HEK293 (cell line): Measurements from ENCODE around the gene INTS7.

Source experiments
- CTCF ChIA-PET: fragments of 350-600 bp; formaldehyde crosslinking; extraction: SDS; loops from one replicate; lab custom pipeline; 2021; ENCODE audit warnings: antibody characterized with exemption; lab: Yijun Ruan, JAX
- POLR2A ChIA-PET: fragments of 300-600 bp; formaldehyde crosslinking; extraction: SDS; loops from one replicate; lab custom pipeline; 2020; ENCODE audit warnings: antibody characterized with exemption, inconsistent platforms; lab: Yijun Ruan, JAX
- H3K27ac ChIP-seq: fragments of 200-500 bp; sonication (Bioruptor generic); 2 replicates; pipeline ENCODE4 v1.5.1; 2014; ENCODE audit warnings: low read depth, low read length, control low read depth, inconsistent platforms; ENCODE audit errors: extremely low read depth
- H3K36me3 ChIP-seq, 2 experiments: fragments of 200-500 bp in 1 of 2; sonication (Bioruptor generic) in 1 of 2; 1 replicate in 1 of 2; 2 replicates in 1 of 2; pipeline ENCODE4 v1.5.1; 2014 to 2017; ENCODE audit warnings: inconsistent platforms in 2 of 2, low read length in 2 of 2; ENCODE audit not compliant: control insufficient read depth in 2 of 2, insufficient read depth in 1 of 2
- H3K4me1 ChIP-seq: fragments of 200-500 bp; sonication (Bioruptor generic); 2 replicates; pipeline ENCODE4 v1.5.1; 2014; ENCODE audit warnings: mild to moderate bottlenecking, low read length, inconsistent platforms; ENCODE audit not compliant: control insufficient read depth, insufficient read depth
- H3K4me3 ChIP-seq: 2 replicates; pipeline ENCODE4 v1.5.1; 2011; ENCODE audit warnings: low read depth, mild to moderate bottlenecking, control low read depth, low read length, moderate library complexity
- H3K9me3 ChIP-seq: fragments of 200-500 bp; sonication (Bioruptor generic); 2 replicates; pipeline ENCODE4 v1.5.1; 2014; ENCODE audit warnings: low read depth, low read length, inconsistent platforms; ENCODE audit not compliant: control insufficient read depth, insufficient read depth
- EGR2 ChIP-seq: fragments of 450-650 bp; formaldehyde crosslinking; IDR thresholded peaks from 2 replicates; pipeline ENCODE4 v1.5.1; 2016; ENCODE audit warnings: low read depth, missing biosample characterization, missing genetic modification characterization
- GLI4 ChIP-seq: fragments of 450-650 bp; formaldehyde crosslinking; IDR thresholded peaks from 2 replicates; pipeline ENCODE4 v1.5.1; 2016; ENCODE audit warnings: missing biosample characterization, missing genetic modification characterization
- SCRT1 ChIP-seq: fragments of 450-650 bp; formaldehyde crosslinking; IDR thresholded peaks from 2 replicates; pipeline ENCODE4 v1.5.1; 2016; ENCODE audit warnings: missing biosample characterization, missing genetic modification characterization, borderline replicate concordance
- SCRT2 ChIP-seq: fragments of 450-650 bp; formaldehyde crosslinking; IDR thresholded peaks from 2 replicates; pipeline ENCODE4 v1.5.1; 2016; ENCODE audit warnings: missing biosample characterization, missing genetic modification characterization
- YY2 ChIP-seq: fragments of 450-650 bp; formaldehyde crosslinking; IDR thresholded peaks from 2 replicates; pipeline ENCODE4 v1.5.1; 2016; ENCODE audit warnings: missing biosample characterization, missing genetic modification characterization
- ZBTB20 ChIP-seq: fragments of 450-650 bp; formaldehyde crosslinking; IDR thresholded peaks from 2 replicates; pipeline ENCODE4 v1.5.1; 2016; ENCODE audit warnings: missing biosample characterization, missing genetic modification characterization
- ZNF146 ChIP-seq: fragments of 450-650 bp; formaldehyde crosslinking; IDR thresholded peaks from 2 replicates; pipeline ENCODE4 v1.5.1; 2016; ENCODE audit warnings: missing biosample characterization, missing genetic modification characterization
- ZNF157 ChIP-seq: fragments of 450-650 bp; formaldehyde crosslinking; IDR thresholded peaks from 2 replicates; pipeline ENCODE4 v1.5.1; 2016; ENCODE audit warnings: missing biosample characterization, missing genetic modification characterization
- ZNF341 ChIP-seq: fragments of 450-650 bp; formaldehyde crosslinking; IDR thresholded peaks from 2 replicates; pipeline ENCODE4; 2016; ENCODE audit warnings: low read depth, missing biosample characterization, missing genetic modification characterization
- ZNF423 ChIP-seq: fragments of 450-650 bp; formaldehyde crosslinking; IDR thresholded peaks from 2 replicates; pipeline ENCODE4 v1.5.1; 2016; ENCODE audit warnings: missing biosample characterization, missing genetic modification characterization
- ZNF433 ChIP-seq: fragments of 450-650 bp; formaldehyde crosslinking; IDR thresholded peaks from 2 replicates; pipeline ENCODE4 v1.5.1; 2016; ENCODE audit warnings: missing biosample characterization, missing genetic modification characterization, low read depth
- ZNF473 ChIP-seq: fragments of 450-650 bp; formaldehyde crosslinking; IDR thresholded peaks from 2 replicates; pipeline ENCODE4 v1.5.1; 2017; ENCODE audit warnings: missing biosample characterization, missing genetic modification characterization
- ZNF48 ChIP-seq: fragments of 450-650 bp; formaldehyde crosslinking; IDR thresholded peaks from 2 replicates; pipeline ENCODE4 v1.5.1; 2016; ENCODE audit warnings: missing biosample characterization, missing genetic modification characterization
- ZNF544 ChIP-seq: fragments of 450-650 bp; formaldehyde crosslinking; IDR thresholded peaks from 2 replicates; pipeline ENCODE4 v1.5.0; 2017; ENCODE audit warnings: missing biosample characterization, missing genetic modification characterization
- ZNF548 ChIP-seq: fragments of 450-650 bp; formaldehyde crosslinking; IDR thresholded peaks from 2 replicates; pipeline ENCODE4 v1.5.1; 2016; ENCODE audit warnings: missing biosample characterization, missing genetic modification characterization
- ZNF621 ChIP-seq: fragments of 450-650 bp; formaldehyde crosslinking; IDR thresholded peaks from 2 replicates; pipeline ENCODE4 v1.5.1; 2017; ENCODE audit warnings: missing biosample characterization, missing genetic modification characterization
- ZNF623 ChIP-seq: fragments of 450-650 bp; formaldehyde crosslinking; IDR thresholded peaks from 2 replicates; pipeline ENCODE4 v1.5.1; 2016; ENCODE audit warnings: missing biosample characterization, missing genetic modification characterization
- ZNF660 ChIP-seq: fragments of 450-650 bp; IDR thresholded peaks from 2 replicates; pipeline ENCODE4 v1.5.1; 2018; ENCODE audit warnings: missing biosample characterization, mild to moderate bottlenecking, missing genetic modification characterization
- ZNF792 ChIP-seq: fragments of 450-650 bp; formaldehyde crosslinking; IDR thresholded peaks from 2 replicates; pipeline ENCODE4 v1.5.1; 2016; ENCODE audit warnings: missing biosample characterization, missing genetic modification characterization
- ZNF837 ChIP-seq: fragments of 450-650 bp; formaldehyde crosslinking; IDR thresholded peaks from 2 replicates; pipeline ENCODE4 v1.5.1; 2016; ENCODE audit warnings: missing biosample characterization, missing genetic modification characterization
- ZSCAN16 ChIP-seq: fragments of 450-650 bp; formaldehyde crosslinking; IDR thresholded peaks from 2 replicates; pipeline ENCODE4 v1.5.1; 2016; ENCODE audit warnings: missing biosample characterization, missing genetic modification characterization
- ZSCAN30 ChIP-seq: fragments of 450-650 bp; IDR thresholded peaks from 2 replicates; pipeline ENCODE4 v1.5.1; 2018; ENCODE audit warnings: missing biosample characterization, mild to moderate bottlenecking, missing genetic modification characterization, moderate library complexity
- TF ChIP-seq, protein P1 (sequence below): fragments of 450-650 bp; IDR thresholded peaks from 2 replicates; pipeline ENCODE4 v1.5.1; 2018; ENCODE audit warnings: missing biosample characterization, missing genetic modification characterization
- TF ChIP-seq, protein P2 (sequence below): fragments of 450-650 bp; formaldehyde crosslinking; IDR thresholded peaks from 2 replicates; pipeline ENCODE4 v1.5.1; 2016; ENCODE audit warnings: missing biosample characterization, missing genetic modification characterization
- TF ChIP-seq, protein P3 (sequence below): fragments of 450-650 bp; formaldehyde crosslinking; IDR thresholded peaks from 2 replicates; pipeline ENCODE4 v1.5.1; 2016; ENCODE audit warnings: missing biosample characterization, missing genetic modification characterization
- TF ChIP-seq, protein P4 (sequence below): fragments of 450-650 bp; formaldehyde crosslinking; IDR thresholded peaks from 2 replicates; pipeline ENCODE4 v1.5.1; 2016; ENCODE audit warnings: missing biosample characterization, missing genetic modification characterization, borderline replicate concordance

The INTS7 gene

DNA sequence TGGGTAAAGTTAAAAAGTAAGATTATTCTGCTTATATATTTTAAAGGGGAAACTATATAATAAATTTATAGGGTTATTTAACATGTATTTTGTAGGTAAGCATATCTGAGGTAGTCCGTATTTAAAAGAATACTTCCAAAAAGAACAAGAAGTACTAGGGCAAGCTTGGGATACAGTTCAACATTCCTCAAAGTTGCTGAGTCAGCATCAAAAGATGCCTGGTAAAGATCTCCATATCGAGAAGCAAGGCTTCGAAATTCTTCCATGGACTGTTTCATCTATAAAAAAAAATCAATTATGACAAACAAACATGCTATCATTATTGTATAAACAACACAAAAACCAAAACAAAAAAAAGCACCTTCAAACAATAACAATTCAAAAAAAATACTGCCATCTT lies 67.7 kb downstream of the INTS7 start:
- H3K9me3 ChIP-seq = no peaks in the 10 kb centered on the region
- no peak for TF ChIP-seq ZNF621 (tag by site-specific recombination)
- no peak for TF ChIP-seq GLI4 (tag by site-specific recombination)
- TF ChIP-seq ZNF341 (tag by site-specific recombination) = no peak
- no peak for TF ChIP-seq ZSCAN30 (tag by site-specific recombination)
- TF ChIP-seq, all 188 proteins: peak for 0
- H3K27ac ChIP-seq = no peak overlapping the region
- POLR2A ChIA-PET = no interaction called here
- peaks cover 6 to 35% of the 10 kb centered on the region in 2 experiments; a peak in 2 of 3 replicates for H3K36me3 ChIP-seq
- H3K4me1 ChIP-seq = no peaks in the 10 kb centered on the region; the same call in 1 of the 2 replicates
- no peak overlapping the region for H3K4me3 ChIP-seq
- CTCF ChIA-PET = interaction anchor here (0.5 kb wide), 1 partner anchor 488 kb away, joined by 3 read pairs; no protein-coding TSS in a partner anchor

DNA sequence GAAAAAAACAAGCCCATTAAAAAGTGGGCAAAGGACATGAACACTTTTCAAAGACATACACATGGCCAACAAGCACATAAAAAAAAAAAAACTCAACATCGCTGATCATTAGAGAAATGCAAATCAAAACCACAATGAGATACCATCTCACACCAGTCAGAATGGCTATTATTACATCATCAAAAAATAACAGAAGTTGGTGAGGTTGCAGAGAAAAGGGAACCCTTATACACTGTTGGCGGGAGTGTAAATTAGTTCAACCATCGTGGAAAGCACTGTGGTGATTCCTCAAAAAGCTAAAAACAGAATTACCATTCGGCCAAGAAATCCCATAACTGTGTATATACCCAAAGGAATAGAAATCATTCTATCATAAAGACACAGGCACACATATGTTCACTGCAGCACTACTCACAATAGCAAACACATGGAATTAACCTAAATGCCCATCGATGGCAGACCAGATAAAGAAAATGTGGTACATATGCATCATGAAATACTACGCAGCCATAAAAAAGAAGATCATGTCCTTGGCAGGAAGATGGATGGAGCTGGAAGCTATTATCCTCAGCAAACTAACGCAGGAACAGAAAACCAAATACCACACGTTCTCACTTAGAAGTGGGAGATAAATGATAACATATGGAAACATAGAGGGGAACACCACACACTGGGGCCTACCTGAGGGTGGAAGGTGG lies 70.1 kb downstream of the INTS7 start:
- H3K4me1 ChIP-seq = no peaks in the 10 kb centered on the region; the same call in 1 of the 2 replicates
- no peak overlapping the region for H3K27ac ChIP-seq
- H3K9me3 ChIP-seq = no peaks in the 10 kb centered on the region
- TF ChIP-seq EGR2 (tag by site-specific recombination) = no peak
- peak; percentile 82 for TF ChIP-seq ZNF146
- no peak for TF ChIP-seq SCRT1 (tag by site-specific recombination)
- no peak for TF ChIP-seq ZNF423 (tag by site-specific recombination)
- CTCF ChIA-PET = no interaction called here
- peaks cover 6 to 34% of the 10 kb centered on the region in 2 experiments; a peak in 2 of 3 replicates for H3K36me3 ChIP-seq
- H3K4me3 ChIP-seq = no peak overlapping the region
- POLR2A ChIA-PET = no interaction called here

DNA sequence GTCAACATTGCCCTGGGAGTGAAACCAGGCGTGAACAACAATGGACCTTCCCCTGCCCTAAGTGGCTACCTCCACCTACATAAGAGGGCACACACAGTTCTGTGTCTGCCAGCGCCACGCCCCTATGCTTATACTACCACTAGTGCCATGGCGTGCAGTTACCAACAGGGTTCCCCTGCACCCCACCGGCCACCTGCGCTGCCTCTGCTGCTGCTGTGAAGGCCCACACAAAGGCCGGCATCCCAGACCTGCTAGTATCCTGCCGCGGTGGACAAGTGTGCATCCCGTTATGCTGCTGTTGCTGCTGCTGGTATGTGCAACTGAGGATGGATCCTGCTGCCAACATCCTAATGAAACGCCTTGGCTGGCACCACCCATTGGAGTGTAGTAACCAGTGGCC lies 75.7 kb downstream of the INTS7 start:
- CTCF ChIA-PET = no interaction called here
- POLR2A ChIA-PET = no interaction called here
- Histone ChIP-seq H3K4me3 (no peak overlapping the region), H3K27ac (no peak overlapping the region), H3K36me3 (peaks cover 0 to 42% of the 10 kb centered on the region in 2 experiments; a peak in 2 of 3 replicates), H3K9me3 (no peaks in the 10 kb centered on the region), H3K4me1 (no peaks in the 10 kb centered on the region)
- TF ChIP-seq, protein P1, sequence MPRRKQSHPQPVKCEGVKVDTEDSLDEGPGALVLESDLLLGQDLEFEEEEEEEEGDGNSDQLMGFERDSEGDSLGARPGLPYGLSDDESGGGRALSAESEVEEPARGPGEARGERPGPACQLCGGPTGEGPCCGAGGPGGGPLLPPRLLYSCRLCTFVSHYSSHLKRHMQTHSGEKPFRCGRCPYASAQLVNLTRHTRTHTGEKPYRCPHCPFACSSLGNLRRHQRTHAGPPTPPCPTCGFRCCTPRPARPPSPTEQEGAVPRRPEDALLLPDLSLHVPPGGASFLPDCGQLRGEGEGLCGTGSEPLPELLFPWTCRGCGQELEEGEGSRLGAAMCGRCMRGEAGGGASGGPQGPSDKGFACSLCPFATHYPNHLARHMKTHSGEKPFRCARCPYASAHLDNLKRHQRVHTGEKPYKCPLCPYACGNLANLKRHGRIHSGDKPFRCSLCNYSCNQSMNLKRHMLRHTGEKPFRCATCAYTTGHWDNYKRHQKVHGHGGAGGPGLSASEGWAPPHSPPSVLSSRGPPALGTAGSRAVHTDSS (tag by site-specific recombination) = no peak
- TF ChIP-seq ZNF544 (tag by site-specific recombination) (no peak), ZNF548 (no peak), ZSCAN16 (tag by site-specific recombination) (no peak), ZNF837 (tag by site-specific recombination) (no peak), ZNF473 (tag by site-specific recombination) (no peak), ZNF792 (tag by site-specific recombination) (no peak), YY2 (tag by site-specific recombination) (no peak), ZNF48 (tag by site-specific recombination) (no peak), ZNF433 (tag by site-specific recombination) (no peak), ZBTB20 (tag by site-specific recombination) (no peak), ZNF157 (tag by site-specific recombination) (no peak), ZNF623 (tag by site-specific recombination) (no peak), SCRT2 (tag by site-specific recombination) (no peak), ZNF660 (tag by site-specific recombination) (no peak)
- TF ChIP-seq, protein P2, sequence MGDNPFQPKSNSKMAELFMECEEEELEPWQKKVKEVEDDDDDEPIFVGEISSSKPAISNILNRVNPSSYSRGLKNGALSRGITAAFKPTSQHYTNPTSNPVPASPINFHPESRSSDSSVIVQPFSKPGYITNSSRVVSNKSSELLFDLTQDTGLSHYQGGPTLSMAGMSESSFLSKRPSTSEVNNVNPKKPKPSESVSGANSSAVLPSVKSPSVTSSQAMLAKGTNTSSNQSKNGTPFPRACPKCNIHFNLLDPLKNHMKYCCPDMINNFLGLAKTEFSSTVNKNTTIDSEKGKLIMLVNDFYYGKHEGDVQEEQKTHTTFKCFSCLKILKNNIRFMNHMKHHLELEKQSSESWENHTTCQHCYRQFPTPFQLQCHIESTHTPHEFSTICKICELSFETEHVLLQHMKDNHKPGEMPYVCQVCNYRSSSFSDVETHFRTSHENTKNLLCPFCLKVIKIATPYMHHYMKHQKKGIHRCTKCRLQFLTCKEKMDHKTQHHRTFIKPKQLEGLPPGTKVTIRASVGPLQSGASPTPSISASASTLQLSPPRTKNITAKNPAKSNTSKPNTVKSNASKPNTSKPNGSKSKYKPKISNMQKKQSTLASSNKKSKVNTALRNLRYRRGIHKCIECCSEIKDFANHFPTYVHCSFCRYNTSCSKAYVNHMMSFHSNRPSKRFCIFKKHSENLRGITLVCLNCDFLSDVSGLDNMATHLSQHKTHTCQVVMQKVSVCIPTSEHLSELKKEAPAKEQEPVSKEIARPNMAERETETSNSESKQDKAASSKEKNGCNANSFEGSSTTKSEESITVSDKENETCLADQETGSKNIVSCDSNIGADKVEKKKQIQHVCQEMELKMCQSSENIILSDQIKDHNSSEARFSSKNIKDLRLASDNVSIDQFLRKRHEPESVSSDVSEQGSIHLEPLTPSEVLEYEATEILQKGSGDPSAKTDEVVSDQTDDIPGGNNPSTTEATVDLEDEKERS = no peak
- TF ChIP-seq, protein P3, sequence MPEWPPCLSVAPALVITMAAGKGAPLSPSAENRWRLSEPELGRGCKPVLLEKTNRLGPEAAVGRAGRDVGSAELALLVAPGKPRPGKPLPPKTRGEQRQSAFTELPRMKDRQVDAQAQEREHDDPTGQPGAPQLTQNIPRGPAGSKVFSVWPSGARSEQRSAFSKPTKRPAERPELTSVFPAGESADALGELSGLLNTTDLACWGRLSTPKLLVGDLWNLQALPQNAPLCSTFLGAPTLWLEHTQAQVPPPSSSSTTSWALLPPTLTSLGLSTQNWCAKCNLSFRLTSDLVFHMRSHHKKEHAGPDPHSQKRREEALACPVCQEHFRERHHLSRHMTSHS (tag by site-specific recombination) = no peak
- TF ChIP-seq, protein P4, sequence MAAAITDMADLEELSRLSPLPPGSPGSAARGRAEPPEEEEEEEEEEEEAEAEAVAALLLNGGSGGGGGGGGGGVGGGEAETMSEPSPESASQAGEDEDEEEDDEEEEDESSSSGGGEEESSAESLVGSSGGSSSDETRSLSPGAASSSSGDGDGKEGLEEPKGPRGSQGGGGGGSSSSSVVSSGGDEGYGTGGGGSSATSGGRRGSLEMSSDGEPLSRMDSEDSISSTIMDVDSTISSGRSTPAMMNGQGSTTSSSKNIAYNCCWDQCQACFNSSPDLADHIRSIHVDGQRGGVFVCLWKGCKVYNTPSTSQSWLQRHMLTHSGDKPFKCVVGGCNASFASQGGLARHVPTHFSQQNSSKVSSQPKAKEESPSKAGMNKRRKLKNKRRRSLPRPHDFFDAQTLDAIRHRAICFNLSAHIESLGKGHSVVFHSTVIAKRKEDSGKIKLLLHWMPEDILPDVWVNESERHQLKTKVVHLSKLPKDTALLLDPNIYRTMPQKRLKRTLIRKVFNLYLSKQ = no peak
